Psoas muscle (tissue), 8 donors: Measurements from ENCODE around the gene CHRM5. TPM values are rescaled to one million over a fixed set of nuclear protein-coding genes. Genes with fewer than 3 reads are reported as not detected.
"Not testable (repeated sequence)": the region's sequence is repeated elsewhere in the genome, so short reads cannot be mapped to it uniquely, and the experiment has no call there.

Experiments used
- ATAC-seq, 4 donors: fragments of 200-7000 bp; cut with Tn5 transposase; one replicate each; pipeline ENCODE4 v1.9.1; 2020; ENCODE audit warnings: moderate library complexity in 3 of 4, mild to moderate bottlenecking in 2 of 4
- DNase-seq, 2 donors: peaks; one replicate each; pipeline ENCODE4 v3.0.0-alpha.2; 2020
- H3K27ac ChIP-seq: fragments of 200-600 bp; one replicate; pipeline ENCODE4 v1.8.0; 2022
- H3K27me3 ChIP-seq, 3 donors: fragments of 200-600 bp in 1 of 3; one replicate each; pipeline versions ENCODE4 v1.6.1 to v1.8.0; 2013 to 2022; ENCODE audit warnings: low read length in 2 of 3, mild to moderate bottlenecking in 2 of 3, moderate library complexity in 1 of 3; ENCODE audit not compliant: insufficient read depth in 3 of 3
- H3K36me3 ChIP-seq, 2 donors: fragments of 200-600 bp in 1 of 2; one replicate each; pipeline versions ENCODE4 v1.6.1 to v1.8.0; 2013 to 2022; ENCODE audit warnings: low read depth in 1 of 2, mild to moderate bottlenecking in 1 of 2, moderate library complexity in 1 of 2; ENCODE audit not compliant: insufficient read depth in 1 of 2
- H3K4me1 ChIP-seq: fragments of 200-600 bp; one replicate; pipeline ENCODE4 v1.8.0; 2022
- H3K4me3 ChIP-seq: fragments of 200-600 bp; one replicate; pipeline ENCODE4 v1.8.0; 2022; ENCODE audit warnings: mild to moderate bottlenecking
- H3K9me3 ChIP-seq: fragments of 200-600 bp; one replicate; pipeline ENCODE4 v1.8.0; 2022
- CTCF ChIP-seq: fragments of 200-600 bp; IDR thresholded peaks from one replicate; pipeline ENCODE4 v1.8.0; 2022; ENCODE audit warnings: antibody characterized with exemption
- WGBS, 3 donors: extraction: QIAGEN DNeasy Blood & Tissue Kit; methylation state at CpG; one replicate each; pipeline versions ENCODE4 v1.1.6 to v1.1.7; 2013; 5-methylcytosine and 5-hydroxymethylcytosine counted together
- intact Hi-C, 2 donors: fragments of 100-400 bp; cut with DNase I; formaldehyde crosslinking; loops; one replicate each; pipeline versions ENCODE4 v1.11.0 to v1.14.2; 2022
- polyA plus RNA-seq, 3 donors: library from polyadenylated mRNA; stranded (reverse); fragments of 200-250 nt; gene quantifications; one replicate each; pipeline ENCODE4 v1.2.3, GENCODE V29; 2013
- total RNA-seq, 4 donors: library from RNA; stranded (reverse); fragmentation: NEBNext Ultra II Directional in 2 of 4; extraction: Animal tissue kit (Norgen Biotek cat#: 25700) in 2 of 4; gene quantifications; one replicate each; pipeline versions ENCODE4 v1.2.1 to v1.2.4, GENCODE V29; 2021 to 2023
- donor health status: healthy with polysubstance abuse.
- donor health status: DM: no; HTN: no; CAD: no; lungs with moderate emphysema.
- donor health status: Bipolar disorder and iron deficiency.
- donor health status: healthy.
- donor health status: DM: yes; HTN: yes; CAD: no.
- donor health status: DM: no; HTN: no; CAD: no.
- donor health status: DM: no; HTN: no; CAD: no.
- donor health status: DM: yes; HTN: yes; CAD: no.

Gene CHRM5
- total and polyA plus RNA-seq, 7 donors, result under 0.01 to 0.04 TPM; not detected in 5

GRCh38 chr15:34018021-34018645 lies 49.8 kb downstream of the CHRM5 start:
- TF ChIP-seq CTCF, result no peak
- Histone ChIP-seq H3K4me3 (no peak overlapping the region), H3K4me1 (no peaks in the 10 kb centered on the region), H3K27ac (no peak overlapping the region), H3K36me3 (no peaks in the 10 kb centered on the region), H3K9me3 (no peaks in the 10 kb centered on the region), H3K27me3 (no peaks in the 10 kb centered on the region)
- DNase-seq, result no peak
- 90 to 93% (median 92%) methylated on average over 16 of the region's 16 CpGs for WGBS, 3 donors
- no peak for ATAC-seq
- intact Hi-C loops, result no loop called here

- ATAC-seq, intact Hi-C loops, H3K4me1 ChIP-seq, H3K9me3 ChIP-seq, H3K27ac ChIP-seq, DNase-seq, H3K27me3 ChIP-seq, H3K4me3 ChIP-seq, H3K36me3 ChIP-seq: not testable (repeated sequence)
- WGBS, 3 donors, result 98 to 100% (median 98%) methylated on average over 2 of the region's 2 CpGs
Measured at GRCh38 chr15:34018738-34019137, 50.4 kb downstream of the CHRM5 start.

GRCh38 chr15:34019369-34019990 lies 51.2 kb downstream of the CHRM5 start:
- DNase-seq, result no peak
- Histone ChIP-seq H3K27ac (no peak overlapping the region), H3K27me3 (no peaks in the 10 kb centered on the region), H3K4me1 (no peaks in the 10 kb centered on the region), H3K9me3 (no peaks in the 10 kb centered on the region), H3K4me3 (no peak overlapping the region), H3K36me3 (no peaks in the 10 kb centered on the region)
- WGBS, 3 donors, result 94 to 98% (median 96%) methylated on average over 3 of the region's 3 CpGs
- no peak for TF ChIP-seq CTCF
- intact Hi-C loops, result no loop called here
- no peak for ATAC-seq

- H3K9me3 ChIP-seq, result no peaks in the 10 kb centered on the region
- no peaks in the 10 kb centered on the region for H3K4me1 ChIP-seq
- no peak overlapping the region for H3K27ac ChIP-seq
- 46 to 55% (median 54%) methylated on average over 1 of the region's 1 CpG for WGBS, 3 donors
- intact Hi-C loops, result no loop called here
- no peaks in the 10 kb centered on the region for H3K36me3 ChIP-seq
- no peak for ATAC-seq
- no peak for TF ChIP-seq CTCF
- H3K27me3 ChIP-seq, result no peaks in the 10 kb centered on the region
- no peak overlapping the region for H3K4me3 ChIP-seq
- no peak for DNase-seq
Measured at GRCh38 chr15:34023907-34024306, 55.6 kb downstream of the CHRM5 start.

GRCh38 chr15:34025252-34025651 lies 57.0 kb downstream of the CHRM5 start:
- Histone ChIP-seq H3K27ac (no peak overlapping the region), H3K36me3 (no peaks in the 10 kb centered on the region), H3K27me3 (no peaks in the 10 kb centered on the region), H3K4me1 (no peaks in the 10 kb centered on the region), H3K9me3 (no peaks in the 10 kb centered on the region), H3K4me3 (no peak overlapping the region)
- TF ChIP-seq CTCF, result no peak
- 83 to 87% (median 85%) methylated on average over 3 of the region's 3 CpGs for WGBS, 3 donors
- ATAC-seq, result no peak
- no peak for DNase-seq
- intact Hi-C loops, result no loop called here
